ENCODE data around the gene MAML3.
A peak's percentile ranks its signal among the peaks of the same experiment; 100 is the strongest.

The MAML3 gene

GRCh38 chr4:140052050-140052449 lies 101.9 kb downstream of the MAML3 start:
- TF ChIP-seq EZH2 (IDR thresholded peaks at IDR 0.05; ENCODE audit: borderline replicate concordance, low read length) (no peak), CTCF (IDR thresholded peaks at IDR 0.05; ENCODE audit: low read length) (peak; percentile 67; the same call in 1 of the 2 replicates)
- H3K4me3 ChIP-seq (ENCODE audit: low read depth, low read length, poor library complexity, severe bottlenecking) = no peak overlapping the region
- no peaks in the 10 kb centered on the region for H3K36me3 ChIP-seq (ENCODE audit: insufficient read depth, low read length)
- H3F3A ChIP-seq (ENCODE audit: insufficient read depth, low read length) = no peaks in the 10 kb centered on the region
- H3K27ac ChIP-seq (ENCODE audit: low read depth, low read length, poor library complexity, severe bottlenecking) = no peak overlapping the region
- H2AFZ ChIP-seq (ENCODE audit: low read length) = no peak overlapping the region
- H3K27me3 ChIP-seq (ENCODE audit: insufficient read depth, low read length) = no peaks in the 10 kb centered on the region
- H3K79me2 ChIP-seq (ENCODE audit: insufficient read depth, low read length) = no peaks in the 10 kb centered on the region
- H3K4me2 ChIP-seq (ENCODE audit: low read length) = no peak overlapping the region
- peaks cover 25% of the 10 kb centered on the region for H3K4me1 ChIP-seq (ENCODE audit: insufficient read depth, low read length, severe bottlenecking)
- no peaks in the 10 kb centered on the region for H3K9me3 ChIP-seq (ENCODE audit: low read length)
- H4K20me1 ChIP-seq (ENCODE audit: insufficient read depth, low read length) = no peaks in the 10 kb centered on the region
- H3K9me2 ChIP-seq (ENCODE audit: low read depth, low read length) = no peaks in the 10 kb centered on the region
- H3K9ac ChIP-seq (ENCODE audit: low read length) = no peak overlapping the region

- H2AFZ ChIP-seq (ENCODE audit: low read length) = no peak overlapping the region
- no peaks in the 10 kb centered on the region for H3K79me2 ChIP-seq (ENCODE audit: insufficient read depth, low read length)
- H3K9ac ChIP-seq (ENCODE audit: low read length) = no peak overlapping the region
- H3K27me3 ChIP-seq (ENCODE audit: insufficient read depth, low read length) = no peaks in the 10 kb centered on the region
- peaks cover 25% of the 10 kb centered on the region for H3K4me1 ChIP-seq (ENCODE audit: insufficient read depth, low read length, severe bottlenecking)
- H3K4me3 ChIP-seq (ENCODE audit: low read depth, low read length, poor library complexity, severe bottlenecking) = no peak overlapping the region
- no peak overlapping the region for H3K4me2 ChIP-seq (ENCODE audit: low read length)
- H3K27ac ChIP-seq (ENCODE audit: low read depth, low read length, poor library complexity, severe bottlenecking) = no peak overlapping the region
- TF ChIP-seq EZH2 (IDR thresholded peaks at IDR 0.05; ENCODE audit: borderline replicate concordance, low read length) = no peak
- peak; percentile 60 for TF ChIP-seq CTCF (IDR thresholded peaks at IDR 0.05; ENCODE audit: low read length)
- H4K20me1 ChIP-seq (ENCODE audit: insufficient read depth, low read length) = no peaks in the 10 kb centered on the region
- no peaks in the 10 kb centered on the region for H3F3A ChIP-seq (ENCODE audit: insufficient read depth, low read length)
- no peaks in the 10 kb centered on the region for H3K9me2 ChIP-seq (ENCODE audit: low read depth, low read length)
- no peaks in the 10 kb centered on the region for H3K9me3 ChIP-seq (ENCODE audit: low read length)
- no peaks in the 10 kb centered on the region for H3K36me3 ChIP-seq (ENCODE audit: insufficient read depth, low read length)
Measured at GRCh38 chr4:140049849-140050637, 103.9 kb downstream of the MAML3 start.

GRCh38 chr4:140049024-140049848 lies 104.7 kb downstream of the MAML3 start:
- no peaks in the 10 kb centered on the region for H3K9me2 ChIP-seq (ENCODE audit: low read depth, low read length)
- H3K36me3 ChIP-seq (ENCODE audit: insufficient read depth, low read length) = no peaks in the 10 kb centered on the region
- H3K79me2 ChIP-seq (ENCODE audit: insufficient read depth, low read length) = no peaks in the 10 kb centered on the region
- H3K4me1 ChIP-seq (ENCODE audit: insufficient read depth, low read length, severe bottlenecking) = peaks cover 22% of the 10 kb centered on the region
- H2AFZ ChIP-seq (ENCODE audit: low read length) = no peak overlapping the region
- H3F3A ChIP-seq (ENCODE audit: insufficient read depth, low read length) = no peaks in the 10 kb centered on the region
- TF ChIP-seq CTCF (IDR thresholded peaks at IDR 0.05; ENCODE audit: low read length) (no peak), EZH2 (IDR thresholded peaks at IDR 0.05; ENCODE audit: borderline replicate concordance, low read length) (no peak)
- H3K9me3 ChIP-seq (ENCODE audit: low read length) = no peaks in the 10 kb centered on the region
- 0 out of 2 replicates have a peak overlapping the region, but pooled peaks have one; percentile 3 for H3K4me2 ChIP-seq (ENCODE audit: low read length)
- H3K27me3 ChIP-seq (ENCODE audit: insufficient read depth, low read length) = no peaks in the 10 kb centered on the region
- H3K27ac ChIP-seq (ENCODE audit: low read depth, low read length, poor library complexity, severe bottlenecking) = no peak overlapping the region
- H3K4me3 ChIP-seq (ENCODE audit: low read depth, low read length, poor library complexity, severe bottlenecking) = no peak overlapping the region
- H3K9ac ChIP-seq (ENCODE audit: low read length) = no peak overlapping the region
- H4K20me1 ChIP-seq (ENCODE audit: insufficient read depth, low read length) = no peaks in the 10 kb centered on the region
